NOMO-1 (cell line): ENCODE results near the gene IKZF2.

Experiments
- DNase-seq, 2 experiments: peaks; one replicate each; lab custom pipeline; 2025; ENCODE audit not compliant: unreplicated experiment in 2 of 2; lab: John Stamatoyannopoulos, UW

Gene IKZF2

DNA sequence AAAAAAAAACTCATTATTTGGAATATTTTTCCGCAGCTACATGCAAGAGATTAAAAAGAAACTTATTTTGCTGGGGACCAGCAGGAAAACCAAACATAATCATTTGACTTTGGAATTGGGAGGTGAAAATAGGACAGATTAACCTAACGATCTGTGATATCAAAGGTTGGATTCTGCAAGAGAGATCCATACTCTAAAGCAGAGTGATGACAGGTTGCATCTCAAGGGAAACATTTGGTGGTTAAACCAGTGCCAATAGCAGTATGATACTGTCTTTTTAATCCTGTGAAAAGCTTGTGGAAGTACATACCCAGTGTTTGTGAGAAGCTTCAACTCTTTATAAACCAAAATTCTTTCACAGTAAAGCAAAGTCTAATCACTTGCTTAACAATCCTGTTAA lies 5.3 kb upstream of the IKZF2 start:
- no peak for DNase-seq

DNA sequence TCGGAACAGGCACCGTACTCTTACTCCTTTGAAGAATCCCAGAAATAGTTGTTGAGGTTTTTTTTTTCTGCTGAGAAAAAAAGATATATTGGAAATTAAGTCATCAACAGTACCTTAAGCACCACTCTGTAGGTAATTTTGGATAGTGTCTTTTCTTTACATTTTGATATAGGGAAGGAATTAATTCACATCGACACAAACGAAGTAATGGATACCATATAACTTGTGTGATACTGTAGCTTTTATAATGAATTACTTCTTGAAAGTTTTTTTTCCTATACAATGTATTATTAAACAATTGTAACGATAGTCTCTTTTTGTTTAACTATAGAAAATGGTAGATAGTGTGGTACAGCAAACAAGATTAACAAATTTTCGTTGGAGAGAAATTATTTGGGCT lies 1.5 kb upstream of the IKZF2 start:
- no peak for DNase-seq

DNA sequence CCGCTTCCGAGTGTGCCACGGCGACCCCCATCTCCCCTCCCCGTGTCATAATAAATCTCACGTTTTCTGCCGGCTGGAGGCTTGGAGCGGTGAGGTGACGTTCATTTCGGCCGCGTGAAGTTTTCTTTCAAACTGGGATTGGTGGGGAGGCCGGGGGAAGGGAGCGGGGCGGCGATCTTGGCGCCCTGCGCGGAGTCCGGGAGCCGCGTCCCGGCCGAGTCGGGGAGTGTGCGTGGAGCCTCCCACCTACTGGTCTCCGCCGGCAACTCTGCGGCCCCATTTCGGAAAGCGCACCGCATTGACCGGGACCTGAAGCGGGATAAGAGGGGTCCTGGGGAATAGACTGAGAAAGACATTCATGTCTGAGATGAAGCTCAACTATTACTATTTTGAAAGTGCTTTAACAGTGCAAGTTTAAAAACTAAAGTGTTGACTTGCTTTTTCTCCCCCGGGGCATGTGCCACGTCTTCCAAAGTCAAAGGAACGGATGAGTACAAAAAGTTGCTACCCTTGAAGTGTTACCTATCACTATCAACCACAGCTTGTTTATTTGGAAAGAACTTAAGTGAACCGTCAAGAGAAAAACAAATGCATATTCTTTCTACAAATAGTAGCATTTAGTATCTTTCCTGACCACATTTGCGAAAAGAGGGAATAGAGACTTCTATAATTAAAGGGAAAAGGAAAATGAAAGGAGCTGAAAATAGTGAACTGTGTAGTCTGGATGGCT lies 818 bp upstream of the IKZF2 start:
- DNase-seq, result no peak

DNA sequence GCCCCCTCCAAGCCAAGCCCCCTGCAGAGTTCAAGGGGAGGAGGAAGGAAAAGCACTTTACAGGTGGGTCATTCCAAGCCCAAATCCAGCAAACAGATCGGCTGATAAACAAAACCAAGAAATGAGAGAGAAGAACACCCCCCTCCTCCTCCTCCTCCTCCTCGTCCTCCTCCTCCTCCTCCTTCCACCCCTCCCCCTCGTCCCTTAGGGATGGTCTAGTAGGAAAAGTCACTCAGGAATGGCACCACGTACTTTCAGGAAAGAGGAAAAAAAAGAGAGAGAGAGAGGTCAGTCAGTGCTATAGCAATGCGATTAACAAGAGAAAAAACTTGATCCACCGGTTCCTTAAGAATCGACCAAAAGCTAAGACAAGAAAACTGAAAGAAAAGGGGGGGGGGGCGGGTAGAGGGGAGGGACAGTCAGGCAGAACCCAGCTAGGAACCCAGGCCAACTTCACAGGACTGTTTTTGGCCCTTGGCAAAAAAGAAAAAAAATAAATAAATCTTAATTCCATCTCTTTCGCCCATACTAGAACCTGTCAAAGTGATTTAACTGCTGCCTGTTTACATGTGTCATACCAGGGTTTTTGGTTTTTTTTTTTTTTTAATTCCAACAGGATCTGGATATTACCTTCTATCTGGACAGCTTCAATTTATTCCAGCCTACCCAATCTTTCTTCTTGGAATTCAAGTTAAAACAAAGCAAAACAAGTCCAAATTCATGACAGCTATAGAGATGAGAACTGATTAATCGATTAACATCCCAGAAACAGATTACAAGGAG lies 906 bp downstream of the IKZF2 start:
- no peak for DNase-seq

DNA sequence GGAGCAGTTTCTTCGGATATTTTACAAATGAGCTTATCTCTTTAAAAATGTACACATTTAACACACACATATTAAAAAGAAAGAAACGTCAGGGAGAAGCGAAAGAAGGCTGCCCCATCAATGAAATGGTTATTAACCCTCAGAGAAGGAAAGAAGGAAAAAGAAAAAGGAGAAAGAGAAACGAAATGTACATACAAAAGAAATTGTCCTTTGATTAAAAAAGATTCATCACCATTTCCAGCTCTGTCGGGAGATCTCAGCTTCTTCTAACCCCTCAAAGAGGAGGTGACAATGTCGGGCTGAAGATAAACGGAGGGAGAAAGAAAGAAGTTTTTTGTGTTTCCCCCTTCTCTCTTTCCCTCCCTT lies 1.5 kb downstream of the IKZF2 start:
- no peak for DNase-seq

DNA sequence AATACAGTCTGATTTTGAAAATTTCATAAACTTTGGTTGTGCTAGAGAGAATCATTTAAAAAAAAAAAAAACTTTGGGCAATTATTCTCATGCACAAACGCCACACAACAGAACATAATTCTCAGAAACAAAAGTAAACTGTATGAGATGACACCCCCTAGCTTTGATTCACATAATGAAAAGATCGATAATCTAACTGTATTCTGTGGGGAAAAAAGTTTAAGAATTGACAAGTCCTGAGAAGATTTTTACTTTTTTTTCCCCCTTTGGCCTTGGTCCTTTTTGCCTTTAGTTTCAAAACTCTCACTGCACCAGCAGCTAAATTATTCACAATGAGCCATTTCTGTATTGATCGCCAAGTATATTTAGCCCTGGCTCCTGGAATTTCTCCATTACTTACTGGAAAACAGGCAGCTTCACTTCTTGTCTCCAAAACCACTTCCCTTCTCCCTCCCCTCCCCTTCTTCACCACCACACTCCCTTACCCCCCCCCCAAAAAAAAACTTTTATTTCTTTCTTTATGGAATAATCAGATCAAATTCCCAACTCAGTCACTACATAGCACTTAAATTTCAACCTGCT lies 2.0 kb downstream of the IKZF2 start:
- DNase-seq, result no peak

DNA sequence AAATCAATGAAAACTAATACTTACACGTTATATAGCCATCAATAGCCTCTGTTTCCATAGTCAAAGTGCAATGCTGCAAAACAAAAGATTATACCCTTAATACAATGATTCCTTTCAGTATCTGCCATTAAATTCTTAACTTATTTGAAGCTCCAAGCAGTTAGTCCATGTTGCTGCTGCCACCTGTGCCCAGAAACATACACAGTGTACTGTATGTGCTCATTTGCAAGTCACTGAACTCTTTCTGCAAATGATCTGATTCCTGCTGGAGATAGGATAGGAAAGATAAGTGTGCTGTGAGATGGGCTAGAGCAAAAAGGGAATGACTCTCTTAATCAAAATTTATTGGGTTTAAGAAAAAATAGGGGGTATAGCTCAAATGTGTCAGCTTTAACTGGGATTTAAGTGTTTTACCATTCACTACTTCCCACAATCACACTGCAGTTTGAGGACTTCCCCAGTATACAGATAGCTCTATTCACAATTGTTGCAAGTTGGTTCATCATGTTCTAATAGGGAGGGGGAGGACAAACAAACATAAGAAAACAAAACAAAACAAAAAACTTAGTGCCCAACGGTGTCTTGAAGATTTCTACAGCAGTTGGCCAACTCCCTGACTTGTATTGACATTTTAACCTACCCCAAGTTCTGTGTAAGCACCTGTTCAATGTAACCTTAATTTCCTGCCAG lies 2.7 kb downstream of the IKZF2 start:
- no peak for DNase-seq

DNA sequence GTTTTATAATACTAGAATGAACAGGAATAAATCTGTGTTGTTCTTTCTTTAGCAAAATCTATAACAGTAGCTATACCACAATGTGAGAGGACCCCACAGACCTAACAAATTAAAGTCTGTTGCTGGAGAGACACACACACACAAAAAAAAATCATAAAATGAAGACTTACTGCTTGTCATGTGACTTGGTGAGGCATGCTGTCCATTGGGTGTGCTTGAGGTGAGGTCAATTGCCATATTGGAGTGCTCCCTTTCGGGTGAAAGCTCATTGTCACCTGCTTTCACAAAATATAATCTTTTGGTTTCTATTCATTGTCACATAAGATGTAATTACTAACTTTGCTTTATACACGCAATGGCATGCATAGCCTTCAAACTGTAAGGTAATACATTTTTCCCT lies 3.9 kb downstream of the IKZF2 start:
- no peak for DNase-seq

DNA sequence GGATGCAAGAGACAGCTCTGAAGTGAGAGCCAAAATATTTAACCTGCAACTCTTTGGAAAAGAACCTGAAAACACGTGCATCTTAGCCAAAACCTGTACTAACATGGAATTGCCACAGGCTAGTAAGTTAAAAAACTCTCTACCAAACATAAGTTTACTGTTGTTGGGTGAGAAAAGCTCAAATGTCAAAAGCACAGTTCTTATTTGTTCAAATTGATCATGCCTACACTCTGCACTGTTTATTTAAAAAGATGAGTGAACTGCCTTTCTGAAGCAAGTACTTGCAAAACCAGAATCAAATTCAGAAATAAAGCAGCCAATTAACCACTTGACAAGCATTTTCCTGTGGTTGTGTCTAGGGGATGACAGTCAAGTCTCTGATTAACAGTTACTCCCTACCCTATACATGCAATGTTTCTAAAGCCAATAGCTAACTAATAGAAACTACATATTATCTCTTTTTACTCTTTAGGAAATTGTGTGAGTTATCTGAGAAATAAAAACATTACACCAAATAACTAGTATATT lies 5.6 kb downstream of the IKZF2 start:
- no peak for DNase-seq

DNA sequence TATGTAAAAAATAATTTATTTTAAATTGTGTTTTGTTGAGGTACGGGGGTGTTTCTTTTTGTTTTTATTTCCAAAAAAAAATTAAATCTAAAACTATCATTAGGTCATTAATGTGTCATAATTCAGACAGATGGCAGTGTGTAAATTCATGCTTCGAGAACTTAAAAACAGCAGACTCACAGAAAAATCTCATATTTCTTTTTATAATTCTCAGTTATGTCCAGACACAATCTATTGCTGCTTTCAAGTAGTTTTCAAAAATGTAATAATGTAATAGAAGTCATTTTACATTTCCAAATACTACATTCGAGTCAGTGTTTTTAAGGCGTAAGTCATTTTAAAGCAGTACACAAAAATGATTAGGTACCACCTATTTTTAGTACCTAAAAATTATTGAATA lies 14.3 kb downstream of the IKZF2 start:
- no peak for DNase-seq

DNA sequence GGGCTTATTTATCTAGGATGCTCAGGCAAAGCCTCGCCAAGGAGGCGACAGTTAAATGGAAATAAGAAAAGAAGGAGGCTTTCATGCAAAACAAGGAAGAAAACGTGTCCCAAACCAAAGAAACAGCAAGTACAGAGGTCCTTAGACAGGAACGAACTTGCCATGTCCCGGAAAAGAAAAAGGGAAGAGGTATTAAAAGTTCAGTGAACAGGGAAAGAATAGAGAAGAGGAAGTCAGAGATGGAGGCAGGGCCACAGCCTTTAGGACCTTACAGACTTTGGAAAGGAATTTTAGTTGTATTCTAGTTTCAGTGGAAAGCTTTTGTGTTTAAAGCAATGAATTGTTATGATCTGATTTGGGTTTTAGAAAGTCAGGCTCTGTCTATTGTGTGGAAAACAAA lies 22.1 kb downstream of the IKZF2 start:
- DNase-seq, result no peak

DNA sequence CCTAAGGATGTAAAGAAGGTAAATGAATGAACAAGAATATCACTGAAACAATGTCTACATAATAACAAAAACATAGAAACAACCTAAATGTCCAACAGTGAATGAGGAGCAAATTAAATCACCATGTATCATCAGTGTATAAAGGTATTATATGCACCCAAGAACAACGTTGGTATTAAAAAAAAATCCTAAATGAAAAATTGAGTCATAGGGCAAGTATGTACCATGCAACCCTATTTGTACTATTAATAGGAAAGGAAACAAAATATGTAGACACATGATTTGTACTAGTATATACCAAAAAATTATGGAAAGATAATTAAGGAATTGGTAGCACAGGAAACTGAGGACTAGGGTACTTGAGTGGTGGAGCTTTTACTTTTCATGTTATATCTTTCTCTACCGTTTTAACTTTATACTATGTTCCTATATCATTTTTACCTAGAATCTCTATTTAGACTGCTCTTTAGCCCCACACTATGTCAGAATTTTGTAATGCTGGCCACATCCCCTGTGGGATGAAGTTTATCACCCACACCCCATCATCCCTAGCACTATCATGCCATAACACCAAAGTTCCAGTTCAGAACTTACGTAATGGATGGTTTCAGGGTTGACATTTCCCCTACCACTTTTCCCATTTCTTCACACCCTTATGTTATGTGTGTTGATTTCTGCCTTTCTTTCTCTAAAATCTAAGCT lies 25.6 kb downstream of the IKZF2 start:
- no peak for DNase-seq

DNA sequence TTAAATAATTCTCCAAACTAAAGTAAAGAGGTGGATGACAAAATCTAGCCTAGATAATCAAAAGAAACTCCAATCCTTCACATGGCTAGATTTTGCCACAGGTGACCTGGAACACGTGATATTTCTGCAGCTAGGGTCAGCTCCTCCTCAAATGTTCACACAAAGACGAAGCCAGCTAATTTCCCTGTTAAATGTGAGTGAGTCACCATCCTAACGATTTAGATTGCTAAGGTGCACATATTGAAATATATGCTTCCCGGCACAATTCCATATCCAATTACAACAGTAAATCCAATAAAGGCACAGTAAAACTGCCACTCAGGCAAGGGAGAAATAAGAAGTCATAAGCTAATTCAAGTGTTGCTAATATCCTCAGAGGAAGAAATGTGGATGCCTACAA lies 28.7 kb downstream of the IKZF2 start:
- no peak for DNase-seq

DNA sequence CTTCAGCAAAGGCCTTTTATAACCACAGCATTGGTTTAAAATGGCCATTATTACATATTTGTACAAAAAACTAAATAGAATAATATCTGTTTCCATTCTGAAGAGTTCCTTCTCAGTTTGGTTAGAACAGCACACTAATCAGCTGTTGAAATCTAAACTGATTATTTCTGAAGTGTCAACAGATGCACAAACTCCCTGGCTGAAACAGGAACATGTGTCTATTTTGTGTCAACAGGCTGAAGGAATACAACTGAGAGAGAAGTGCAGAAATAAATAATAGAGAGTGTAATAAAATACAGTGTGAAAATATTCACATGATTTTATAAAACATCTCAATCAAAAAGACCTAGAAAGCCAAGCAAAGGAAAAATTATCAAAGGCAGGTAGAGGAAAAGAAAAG lies 29.7 kb downstream of the IKZF2 start:
- DNase-seq, result no peak

DNA sequence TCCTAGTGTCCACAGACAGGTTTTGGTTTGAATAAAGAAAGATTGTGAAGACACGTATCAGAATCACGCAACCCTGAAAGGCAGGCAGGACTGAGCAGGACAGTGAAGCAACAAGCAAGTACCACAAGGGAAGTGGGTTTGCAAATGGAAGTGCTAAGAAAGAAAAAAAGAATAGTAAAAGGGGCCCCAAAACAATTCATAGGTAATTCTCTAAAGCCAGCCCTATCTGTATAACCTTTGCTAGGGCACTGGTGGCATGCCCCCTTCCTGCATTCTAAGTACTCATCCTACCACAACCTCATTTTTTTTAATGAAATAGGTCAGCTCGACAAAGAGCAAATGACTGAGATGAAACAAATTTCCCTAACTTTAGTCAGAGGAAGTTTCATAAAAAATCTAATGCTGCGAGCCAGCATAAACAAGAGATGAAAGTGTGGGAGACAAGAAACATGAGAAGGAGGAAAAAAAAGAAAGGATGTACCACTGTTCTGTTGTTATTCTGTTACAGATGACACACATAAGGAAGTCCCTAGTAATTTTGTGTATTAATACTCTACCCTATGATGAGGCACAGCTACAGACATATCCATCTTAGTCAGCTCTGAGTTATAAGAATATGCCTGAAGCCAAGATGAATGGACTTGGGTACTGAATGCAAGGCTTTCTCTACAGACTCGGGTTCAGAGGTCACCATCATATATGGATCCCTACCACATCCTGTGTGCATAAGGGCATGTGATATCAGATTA lies 32.2 kb downstream of the IKZF2 start:
- DNase-seq, result no peak

DNA sequence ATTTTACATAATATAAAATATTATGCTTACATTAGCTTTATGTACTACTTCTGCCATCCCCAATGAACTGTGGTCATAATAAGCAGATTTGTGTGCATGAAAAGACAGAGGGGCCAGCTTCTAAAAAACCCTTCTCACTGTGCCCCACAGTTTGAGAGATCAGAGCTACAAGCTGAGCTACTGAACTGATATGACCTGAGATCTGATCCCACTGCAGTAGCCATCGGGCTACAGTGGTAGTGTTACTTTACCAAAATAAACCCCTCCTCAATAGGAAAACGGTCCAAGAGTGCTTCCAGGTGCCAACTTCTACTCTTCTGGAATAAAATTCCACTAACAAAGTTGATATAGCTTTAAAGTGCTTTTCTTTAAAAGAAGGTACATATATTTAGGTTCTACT lies 43.1 kb downstream of the IKZF2 start:
- no peak for DNase-seq

DNA sequence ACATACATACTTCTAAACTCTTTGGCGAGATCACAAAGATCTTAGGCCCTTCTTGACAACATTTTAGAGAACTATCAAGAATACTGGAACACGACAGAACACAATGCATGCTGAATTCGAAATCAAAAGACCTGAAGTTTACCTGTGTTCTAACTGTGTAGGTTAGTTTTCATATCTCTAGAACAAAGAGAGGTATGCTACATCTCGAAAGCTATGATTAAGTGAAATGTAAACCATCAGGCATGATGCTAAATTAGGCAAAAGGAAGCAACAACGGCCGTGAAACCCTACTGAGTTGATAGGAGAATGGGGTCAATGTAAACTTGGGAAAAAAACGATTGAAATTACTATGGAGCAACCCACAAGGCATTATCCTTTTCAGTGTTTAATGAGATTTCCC lies 43.7 kb downstream of the IKZF2 start:
- no peak for DNase-seq

DNA sequence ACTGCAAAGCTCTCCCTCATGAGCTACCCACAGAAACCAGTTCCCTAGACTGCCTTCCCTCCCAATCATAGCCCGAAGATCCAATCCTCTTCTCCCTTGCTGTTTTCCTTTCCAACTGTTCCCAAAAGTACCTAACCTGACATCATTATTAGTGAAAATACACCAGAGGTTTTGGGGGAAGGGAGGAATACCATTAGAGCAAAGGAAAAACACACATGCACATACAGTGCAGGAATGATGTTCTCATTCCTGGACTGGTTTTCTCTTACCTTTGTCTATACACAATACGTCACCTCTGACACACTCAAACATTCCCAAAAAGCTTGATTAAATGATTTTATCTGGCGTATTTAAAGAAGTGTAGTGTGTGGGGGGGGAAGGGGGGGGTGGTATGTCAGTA lies 46.2 kb downstream of the IKZF2 start:
- DNase-seq, result no peak

DNA sequence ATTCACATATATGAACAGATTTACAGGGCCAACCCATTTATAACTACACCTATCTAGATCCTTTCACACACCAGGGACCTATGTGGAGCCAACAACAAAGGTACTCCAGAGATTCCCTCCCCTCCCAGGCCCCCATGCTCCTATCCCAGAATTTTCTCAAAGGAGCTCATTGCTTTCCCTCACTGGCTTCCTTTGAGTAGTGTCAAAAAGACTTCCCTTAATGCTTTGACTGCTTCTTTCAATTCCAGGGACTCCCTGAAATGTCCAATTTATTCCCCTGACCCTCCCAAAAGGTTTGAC lies 46.6 kb downstream of the IKZF2 start:
- DNase-seq, result no peak
